ENCODE data around the gene GPR161. TPM values are rescaled to one million over a fixed set of nuclear protein-coding genes. Genes with fewer than 3 reads are reported as not detected.
A peak's percentile ranks its signal among the peaks of the same experiment; 100 is the strongest.

Gene GPR161
- total RNA-seq, 8 experiments from 2014 or later: 2.3 to 36.7 (median 16.3) TPM

GRCh38 chr1:168088511-168089325 is 48.0 kb downstream of the GPR161 start:
- no peak overlapping the region for H3K4me3 ChIP-seq
- no peak overlapping the region for H3K27ac ChIP-seq
- no peak for ATAC-seq (replicated peaks in 6 of 8)
- H3K4me1 ChIP-seq (replicated peaks in 1 of 2): peaks cover 3% of the 10 kb centered on the region in 2 donors
- 54 to 100% (median 93%) methylated on average over 1 to 11 of the region's 14 CpGs; no CpG with 5 or more reads in 2 of the 10 experiments for WGBS, 10 experiments
- in situ Hi-C loops (cut with MboI; ENCODE audit: low pct_unique_long_range_greater_than_20kb in 2 of 9, low sequenced_read_pairs in 9 of 9, unreplicated experiment in 9 of 9): no loop called here

- Histone ChIP-seq H3K4me3 (no peak overlapping the region), H3K27ac (no peak overlapping the region), H3K4me1 (replicated peaks in 1 of 2) (peaks cover 3% of the 10 kb centered on the region in 2 donors)
- ATAC-seq (replicated peaks in 6 of 8): no peak
- in situ Hi-C loops (cut with MboI; ENCODE audit: low pct_unique_long_range_greater_than_20kb in 2 of 9, low sequenced_read_pairs in 9 of 9, unreplicated experiment in 9 of 9): no loop called here
- WGBS, 10 experiments: 86 to 100% (median 91%) methylated on average over 1 to 10 of the region's 10 CpGs; no CpG with 5 or more reads in 3 of the 10 experiments
Measured at GRCh38 chr1:168087696-168088095, 49.0 kb downstream of the GPR161 start.

GRCh38 chr1:168086438-168086837 is 50.3 kb downstream of the GPR161 start:
- H3K4me3 ChIP-seq: no peak overlapping the region
- in situ Hi-C loops (cut with MboI; ENCODE audit: low pct_unique_long_range_greater_than_20kb in 2 of 9, low sequenced_read_pairs in 9 of 9, unreplicated experiment in 9 of 9): no loop called here
- no peak overlapping the region for H3K27ac ChIP-seq
- H3K4me1 ChIP-seq (replicated peaks in 1 of 2): peaks cover 3% of the 10 kb centered on the region in 2 donors
- WGBS, 10 experiments: 33 to 89% (median 71%) methylated on average over 1 to 2 of the region's 2 CpGs; no CpG with 5 or more reads in 4 of the 10 experiments
- no peak for ATAC-seq (replicated peaks in 6 of 8)

- peak in 1 of 8 experiments; percentile 3 for ATAC-seq (replicated peaks in 6 of 8)
Measured at GRCh38 chr1:168085401-168085872, 51.3 kb downstream of the GPR161 start.

GRCh38 chr1:168084396-168085231 is 52.1 kb downstream of the GPR161 start:
- in situ Hi-C loops (cut with MboI; ENCODE audit: low pct_unique_long_range_greater_than_20kb in 2 of 9, low sequenced_read_pairs in 9 of 9, unreplicated experiment in 9 of 9): no loop called here
- peaks cover 3% of the 10 kb centered on the region in 2 donors for H3K4me1 ChIP-seq (replicated peaks in 1 of 2)
- peak; percentile 9 to 64 (median 40) for ATAC-seq (replicated peaks in 6 of 8)
- H3K4me3 ChIP-seq: no peak overlapping the region
- no peak overlapping the region for H3K27ac ChIP-seq
- WGBS, 10 experiments: 10 to 100% (median 72%) methylated on average over 2 to 13 of the region's 13 CpGs; no CpG with 5 or more reads in 2 of the 10 experiments

More at GRCh38 chr1:168085401-168085872, 51.3 kb downstream of the GPR161 start:
- Histone ChIP-seq H3K4me1 (replicated peaks in 1 of 2) (peaks cover 3% of the 10 kb centered on the region in 2 donors), H3K27ac (no peak overlapping the region), H3K4me3 (no peak overlapping the region)
- in situ Hi-C loops (cut with MboI; ENCODE audit: low pct_unique_long_range_greater_than_20kb in 2 of 9, low sequenced_read_pairs in 9 of 9, unreplicated experiment in 9 of 9): no loop called here
- 0 to 94% (median 90%) methylated on average over 1 to 15 of the region's 16 CpGs; no CpG with 5 or more reads in 4 of the 10 experiments for WGBS, 10 experiments

- WGBS, 10 experiments: 74 to 100% (median 95%) methylated on average over 1 to 7 of the region's 7 CpGs; no CpG with 5 or more reads in 3 of the 10 experiments
- Histone ChIP-seq H3K4me1 (replicated peaks in 1 of 2) (peaks cover 3% of the 10 kb centered on the region in 2 donors), H3K4me3 (no peak overlapping the region), H3K27ac (no peak overlapping the region)
- no peak for ATAC-seq (replicated peaks in 6 of 8)
- in situ Hi-C loops (cut with MboI; ENCODE audit: low pct_unique_long_range_greater_than_20kb in 2 of 9, low sequenced_read_pairs in 9 of 9, unreplicated experiment in 9 of 9): no loop called here
Measured at GRCh38 chr1:168083456-168084325, 53.0 kb downstream of the GPR161 start.

DNA sequence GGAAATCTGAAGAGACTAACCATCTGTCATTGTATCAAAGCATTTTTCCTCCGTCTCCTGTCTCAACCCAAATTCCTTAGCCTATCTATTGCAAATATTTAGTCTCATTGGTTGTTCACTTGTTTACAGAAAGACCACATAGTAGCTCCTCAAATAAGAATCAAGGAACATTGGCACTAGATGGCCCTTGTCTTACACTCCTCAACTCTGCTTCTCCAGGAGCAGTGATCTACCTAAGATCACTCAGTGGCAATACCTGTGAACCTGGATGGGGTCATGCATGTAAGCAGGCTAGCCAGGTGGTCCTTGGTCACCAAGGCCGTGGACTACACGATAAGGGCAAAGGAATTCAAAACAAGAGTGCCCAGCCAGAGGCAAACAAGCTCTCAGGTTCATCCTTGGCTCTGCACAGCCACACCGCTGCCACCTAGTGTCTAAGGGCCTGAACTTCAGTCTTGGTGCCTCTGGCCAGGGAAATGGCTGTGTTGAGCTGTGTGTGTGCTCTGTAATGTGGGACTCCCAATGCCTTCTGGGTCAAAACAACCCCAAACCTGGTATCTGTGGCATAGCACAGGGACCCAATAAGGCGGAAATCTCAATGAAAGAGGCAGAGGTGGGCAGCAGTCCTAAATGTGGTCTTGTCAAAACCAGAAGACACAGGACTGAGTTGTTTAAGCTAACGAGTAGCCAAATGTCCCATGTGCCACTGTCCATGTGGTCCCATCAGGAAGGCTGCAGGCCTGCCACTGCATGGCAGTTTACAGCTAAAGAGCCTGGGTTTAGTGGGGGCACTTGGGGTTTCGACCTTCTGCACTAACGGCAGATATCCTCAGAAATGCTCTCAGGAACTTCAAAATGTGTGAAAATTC is 54.5 kb downstream of the GPR161 start:
- peak; percentile 69 to 95 (median 92) for ATAC-seq (replicated peaks in 6 of 8)
- WGBS, 10 experiments: 30 to 100% (median 62%) methylated on average over 1 to 8 of the region's 8 CpGs; no CpG with 5 or more reads in 2 of the 10 experiments
- in situ Hi-C loops (cut with MboI; ENCODE audit: low pct_unique_long_range_greater_than_20kb in 2 of 9, low sequenced_read_pairs in 9 of 9, unreplicated experiment in 9 of 9): no loop called here
- Histone ChIP-seq H3K27ac (no peak overlapping the region), H3K4me1 (replicated peaks in 1 of 2) (peaks cover 3% of the 10 kb centered on the region in 2 donors), H3K4me3 (no peak overlapping the region)

- 20 to 100% (median 96%) methylated on average over 1 to 4 of the region's 4 CpGs; no CpG with 5 or more reads in 2 of the 10 experiments for WGBS, 10 experiments
- H3K4me1 ChIP-seq (replicated peaks in 1 of 2): peaks cover 0 to 3% of the 10 kb centered on the region in 2 donors
- in situ Hi-C loops (cut with MboI; ENCODE audit: low pct_unique_long_range_greater_than_20kb in 2 of 9, low sequenced_read_pairs in 9 of 9, unreplicated experiment in 9 of 9): no loop called here
- no peak overlapping the region for H3K4me3 ChIP-seq
- ATAC-seq (replicated peaks in 6 of 8): peak in 2 of 8 experiments; percentile 32 to 46
- H3K27ac ChIP-seq: no peak overlapping the region
Measured at GRCh38 chr1:168081373-168082007, 55.2 kb downstream of the GPR161 start.

- H3K4me1 ChIP-seq (replicated peaks in 1 of 2): no peaks in the 10 kb centered on the region
- no peak for ATAC-seq (replicated peaks in 6 of 8)
- no peak overlapping the region for H3K4me3 ChIP-seq
- in situ Hi-C loops (cut with MboI; ENCODE audit: low pct_unique_long_range_greater_than_20kb in 2 of 9, low sequenced_read_pairs in 9 of 9, unreplicated experiment in 9 of 9): no loop called here
- H3K27ac ChIP-seq: no peak overlapping the region
Measured at GRCh38 chr1:168079761-168080160, 57.0 kb downstream of the GPR161 start.

- in situ Hi-C loops (cut with MboI; ENCODE audit: low pct_unique_long_range_greater_than_20kb in 2 of 9, low sequenced_read_pairs in 9 of 9, unreplicated experiment in 9 of 9): no loop called here
- 56 to 100% (median 97%) methylated on average over 1 to 3 of the region's 3 CpGs for WGBS, 10 experiments
- no peak overlapping the region for H3K27ac ChIP-seq
- H3K4me3 ChIP-seq: no peak overlapping the region
- ATAC-seq (replicated peaks in 6 of 8): no peak
- no peaks in the 10 kb centered on the region for H3K4me1 ChIP-seq (replicated peaks in 1 of 2)
Measured at GRCh38 chr1:168069384-168069783, 67.3 kb downstream of the GPR161 start.

DNA sequence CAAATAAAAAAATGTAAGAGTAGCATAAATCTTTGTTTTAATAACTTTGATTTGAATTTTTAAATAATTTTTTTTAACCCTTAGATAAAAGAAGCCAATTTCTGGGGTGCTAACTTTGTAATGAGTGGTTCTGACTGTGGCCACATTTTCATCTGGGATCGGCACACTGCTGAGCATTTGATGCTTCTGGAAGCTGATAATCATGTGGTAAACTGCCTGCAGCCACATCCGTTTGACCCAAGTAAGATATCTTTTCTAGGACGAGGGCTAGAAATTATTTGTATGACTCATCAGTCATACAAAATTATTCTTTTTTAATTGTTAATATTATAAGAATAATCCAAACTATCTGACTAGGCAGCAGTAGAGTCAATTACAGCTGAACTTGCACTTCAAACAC is 71.2 kb downstream of the GPR161 start:
- in situ Hi-C loops (cut with MboI; ENCODE audit: low pct_unique_long_range_greater_than_20kb in 2 of 9, low sequenced_read_pairs in 9 of 9, unreplicated experiment in 9 of 9): no loop called here
- Histone ChIP-seq H3K27ac (no peak overlapping the region), H3K4me3 (no peak overlapping the region), H3K4me1 (replicated peaks in 1 of 2) (no peaks in the 10 kb centered on the region)
- WGBS, 10 experiments: 41 to 100% (median 89%) methylated on average over 1 to 3 of the region's 3 CpGs
- ATAC-seq (replicated peaks in 6 of 8): no peak
